ENCODE data around the gene CCNI.
"Not testable (repeated sequence)": the region's sequence is repeated elsewhere in the genome, so short reads cannot be mapped to it uniquely, and the experiment has no call there.

Gene CCNI

DNA sequence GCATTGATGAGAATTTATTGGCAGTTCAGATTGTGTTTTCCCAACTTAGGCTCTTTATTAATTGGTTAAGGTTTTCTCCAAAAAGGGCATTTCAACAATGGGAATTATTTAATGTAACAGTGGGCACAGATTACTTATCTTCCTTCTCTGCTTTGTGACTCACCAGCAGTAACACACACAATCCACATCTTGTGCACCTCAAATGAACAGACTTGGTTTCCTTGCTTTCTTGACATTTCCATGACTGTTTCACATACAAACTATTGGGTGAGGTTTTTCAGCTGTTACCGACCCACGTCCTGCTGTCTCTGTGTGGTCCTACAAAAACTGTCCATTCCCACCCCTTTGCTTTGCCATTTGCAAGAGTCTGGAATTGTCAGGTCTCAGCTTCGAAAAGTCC is 38.1 kb downstream of the CCNI start:
- DNase-seq: no peak

DNA sequence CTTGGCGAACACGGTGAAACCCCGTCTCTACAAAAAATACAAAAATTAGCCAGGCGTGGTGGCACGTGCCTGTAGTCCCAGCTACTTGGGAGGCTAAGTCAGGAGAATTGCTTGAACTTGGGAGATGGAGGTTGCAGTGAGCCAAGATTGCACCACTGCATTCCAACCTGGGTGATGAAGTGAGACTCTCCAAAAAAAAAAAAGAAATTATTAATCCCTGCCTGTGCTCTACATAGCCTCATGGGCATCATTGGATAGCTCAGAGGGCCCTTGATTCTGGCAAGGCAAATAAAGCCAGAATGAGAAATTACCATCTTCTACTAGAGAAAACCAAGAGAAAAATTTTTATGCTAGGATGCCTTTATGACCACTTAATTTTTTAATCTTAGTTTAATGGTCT is 38.6 kb downstream of the CCNI start:
- not testable (repeated sequence) for DNase-seq

DNA sequence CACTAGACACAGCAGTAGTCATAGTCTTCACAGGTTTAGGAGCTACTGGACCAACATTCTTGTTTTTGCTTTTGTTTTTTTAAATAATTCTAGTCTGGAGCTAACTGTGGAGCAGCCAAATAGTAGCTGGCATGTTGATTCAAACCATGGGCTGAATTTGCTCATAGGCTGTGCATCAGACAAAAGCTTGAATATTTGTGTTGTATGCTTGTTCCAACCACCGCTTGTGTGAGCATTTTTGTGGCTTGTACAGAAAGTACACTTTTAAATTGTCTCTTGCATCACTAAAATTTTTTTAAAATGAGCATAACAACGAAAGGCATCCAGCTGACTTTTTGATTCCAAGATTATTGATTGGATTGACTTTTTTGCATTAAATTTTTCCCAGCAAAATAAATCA is 39.6 kb downstream of the CCNI start:
- DNase-seq: no peak

DNA sequence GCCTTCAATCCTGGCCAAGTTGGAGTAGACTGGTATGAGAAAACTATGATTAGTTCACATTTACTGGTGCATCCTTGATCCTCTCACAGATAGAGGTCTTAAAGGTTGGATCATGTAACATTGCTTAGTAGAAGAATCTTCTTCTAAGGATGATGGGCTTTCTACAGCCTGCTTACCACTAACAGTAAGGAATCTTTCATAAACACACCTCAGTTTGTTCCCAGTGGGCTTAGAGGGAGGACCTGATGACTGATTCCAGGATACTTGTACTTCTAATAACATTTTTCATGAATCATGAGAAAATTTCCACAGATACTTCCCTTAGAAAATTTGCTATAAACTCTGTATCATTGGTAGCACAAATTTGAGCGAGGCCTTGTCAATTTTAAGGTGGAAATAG is 40.6 kb downstream of the CCNI start:
- DNase-seq: no peak

DNA sequence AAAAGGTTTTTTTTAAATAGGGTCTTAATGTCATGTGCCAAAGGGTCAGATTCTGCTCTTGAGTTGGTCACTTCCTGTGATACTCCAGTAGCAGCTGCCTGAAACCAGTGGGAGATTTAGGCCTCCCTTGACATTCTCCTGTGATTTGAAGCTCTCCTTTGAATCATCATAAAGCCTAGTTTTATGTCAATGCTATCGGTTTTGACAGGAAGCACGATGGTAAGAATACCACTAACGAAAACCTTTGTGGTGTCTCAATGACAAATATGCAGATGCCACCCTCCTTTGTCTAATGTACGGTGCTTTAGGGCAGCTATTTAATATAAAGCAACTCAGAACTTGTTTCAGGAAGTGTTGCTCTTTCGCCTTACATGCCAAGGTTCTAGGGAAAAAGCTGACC is 44.2 kb downstream of the CCNI start:
- no peak for DNase-seq

DNA sequence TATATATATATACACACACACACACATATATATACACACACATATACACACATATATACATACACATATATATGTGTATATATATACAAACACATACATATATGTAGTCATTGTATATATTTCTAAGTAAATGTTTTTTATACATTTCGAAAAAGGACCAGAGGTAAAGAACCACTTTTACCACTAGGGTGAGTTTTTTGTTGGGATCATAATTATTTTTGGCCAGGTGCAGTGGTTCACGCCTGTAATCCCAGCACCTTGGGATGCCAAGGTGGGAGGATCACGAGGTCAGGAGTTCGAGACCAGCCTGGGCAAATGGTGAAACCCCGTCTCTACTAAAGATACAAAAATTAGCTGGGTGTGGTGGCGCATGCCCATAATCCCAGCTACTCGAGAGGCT is 46.0 kb downstream of the CCNI start:
- DNase-seq: not testable (repeated sequence)

DNA sequence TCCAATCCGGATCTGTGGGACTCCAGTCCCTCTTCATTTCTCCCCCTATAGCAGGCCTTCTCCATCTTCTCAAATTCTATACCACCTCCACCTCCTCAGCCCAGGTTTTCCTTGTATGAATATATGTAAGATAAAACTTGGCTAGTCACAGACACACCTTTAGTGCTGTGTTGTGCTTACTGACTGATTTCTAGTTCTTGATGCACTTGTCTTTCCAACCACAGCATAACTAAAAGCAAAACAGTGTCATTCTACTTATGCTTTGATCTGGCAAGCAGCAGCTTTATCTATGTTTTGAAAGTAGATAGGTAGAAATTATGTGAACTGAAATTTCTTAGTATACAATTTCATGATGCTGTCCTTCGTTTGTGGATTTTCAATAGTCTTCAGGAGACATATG is 47.5 kb downstream of the CCNI start:
- DNase-seq: no peak

DNA sequence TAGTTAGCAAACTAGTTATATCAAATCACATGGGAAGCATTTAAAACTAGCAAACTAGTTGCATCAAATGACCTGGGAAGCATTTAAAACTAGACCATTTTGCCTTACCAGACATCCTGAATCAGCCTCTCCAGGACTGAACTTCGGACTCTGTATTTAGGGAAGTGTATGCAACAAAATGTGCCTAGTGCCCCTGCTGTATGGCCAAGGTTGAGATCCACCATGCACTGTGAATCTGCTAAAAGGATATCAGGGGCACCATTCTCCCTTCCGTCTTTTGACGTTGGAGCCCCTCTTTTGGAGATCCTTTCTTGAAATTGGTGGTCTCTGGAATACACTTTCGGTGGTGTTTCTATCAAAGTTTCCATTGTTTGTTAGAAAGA is 49.5 kb downstream of the CCNI start:
- no peak for DNase-seq

DNA sequence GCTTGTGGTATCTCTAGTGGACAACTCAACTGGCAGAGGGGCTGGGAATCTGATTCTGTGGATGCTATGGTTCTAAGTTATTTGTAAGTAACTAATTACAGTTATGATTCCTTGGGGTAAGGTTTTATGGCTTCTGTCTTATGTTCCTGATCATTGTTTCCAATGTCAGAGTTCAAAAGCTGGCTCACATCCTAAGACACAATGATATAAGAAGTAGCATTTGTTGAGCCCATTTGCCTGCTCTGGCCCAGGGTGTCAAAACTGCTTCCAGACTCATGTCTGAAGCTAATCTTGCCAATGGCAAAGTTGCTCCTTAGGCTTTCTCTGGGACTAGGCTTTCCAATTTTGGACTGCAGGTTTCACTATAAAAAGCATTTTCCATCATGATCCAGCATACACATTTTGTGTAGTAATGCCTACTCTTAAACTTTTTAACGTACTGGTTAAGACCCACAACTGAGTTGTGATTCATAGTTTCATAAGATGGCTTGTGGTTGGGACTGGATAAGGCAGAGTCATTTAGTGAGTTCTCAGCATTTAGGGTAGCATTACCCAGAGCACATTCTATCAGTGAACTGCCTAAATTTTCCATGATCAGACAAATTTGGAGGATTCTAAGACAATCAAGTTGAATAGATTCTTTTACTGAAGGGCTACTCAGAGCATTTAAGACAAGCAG is 50.0 kb downstream of the CCNI start:
- DNase-seq: no peak

DNA sequence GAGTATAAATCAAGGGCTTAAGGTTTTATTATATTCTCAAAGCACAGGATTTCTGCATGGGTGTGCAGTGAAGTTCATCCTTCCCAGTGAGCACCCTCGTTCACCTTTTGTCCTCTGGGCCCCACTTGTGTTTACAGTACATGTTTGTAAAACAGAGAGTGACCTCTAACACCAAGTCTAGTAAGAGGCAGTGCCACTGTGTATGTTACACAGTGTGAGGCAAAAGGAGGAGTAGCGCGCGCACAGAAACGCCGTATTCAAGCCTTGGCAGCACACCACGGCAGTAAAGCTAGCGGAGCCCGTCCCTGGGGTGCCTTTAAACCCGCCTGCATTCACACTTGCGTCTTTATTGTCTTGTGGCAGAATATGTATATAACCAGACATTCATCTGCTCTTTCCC is 51.9 kb downstream of the CCNI start:
- no peak for DNase-seq

DNA sequence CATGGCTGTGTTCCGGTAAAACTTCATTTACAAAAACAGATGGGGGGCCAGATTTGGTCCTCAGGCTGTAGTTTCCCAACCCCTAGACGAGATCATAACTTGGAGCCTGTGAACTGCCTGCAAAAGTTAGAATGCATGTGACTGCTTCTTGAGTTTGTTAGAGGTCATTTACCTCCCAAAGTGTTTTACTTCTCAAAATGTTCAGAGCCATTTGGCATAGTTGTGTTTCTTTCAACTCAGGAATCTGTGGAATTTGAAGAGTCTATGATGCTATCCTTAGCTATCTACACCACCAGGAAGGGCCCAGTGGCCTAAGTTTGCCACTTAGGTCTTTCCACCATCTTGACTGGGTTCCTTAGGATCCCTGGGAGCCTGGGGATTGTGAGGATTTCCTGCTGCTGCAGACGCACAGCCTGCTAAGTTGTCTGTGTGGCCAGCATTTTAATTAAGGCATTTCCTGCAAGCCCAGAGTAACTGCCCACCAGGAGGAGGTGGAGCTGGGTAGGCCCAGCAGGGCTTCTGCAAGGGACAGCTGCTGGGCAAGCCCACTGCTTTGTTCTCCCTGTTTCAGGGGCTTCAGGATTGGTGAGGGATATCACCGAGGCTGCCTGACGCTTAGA is 53.1 kb downstream of the CCNI start:
- no peak for DNase-seq

DNA sequence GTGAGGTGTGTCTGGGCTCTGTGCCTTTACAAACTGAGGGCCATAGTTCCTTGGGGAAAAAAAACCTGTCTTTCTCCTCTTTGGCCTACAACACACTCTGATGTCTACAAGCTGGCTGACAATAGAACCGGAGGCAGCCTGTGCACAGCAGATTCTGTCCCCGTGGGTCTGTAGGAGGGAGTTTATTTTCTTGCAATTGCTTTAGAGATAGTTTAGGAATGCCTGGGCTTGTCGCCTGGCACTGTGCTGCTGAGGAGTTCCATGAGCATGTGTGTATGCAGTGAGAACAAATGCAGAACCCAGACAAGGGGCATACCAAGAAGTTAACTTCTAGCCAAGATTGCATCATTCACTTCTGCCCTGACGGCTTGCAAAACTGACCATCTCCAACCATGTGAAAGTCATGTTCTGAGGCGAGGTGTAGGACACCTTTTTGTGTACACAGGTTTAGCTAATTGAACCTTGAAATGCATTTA is 54.1 kb downstream of the CCNI start:
- no peak for DNase-seq

DNA sequence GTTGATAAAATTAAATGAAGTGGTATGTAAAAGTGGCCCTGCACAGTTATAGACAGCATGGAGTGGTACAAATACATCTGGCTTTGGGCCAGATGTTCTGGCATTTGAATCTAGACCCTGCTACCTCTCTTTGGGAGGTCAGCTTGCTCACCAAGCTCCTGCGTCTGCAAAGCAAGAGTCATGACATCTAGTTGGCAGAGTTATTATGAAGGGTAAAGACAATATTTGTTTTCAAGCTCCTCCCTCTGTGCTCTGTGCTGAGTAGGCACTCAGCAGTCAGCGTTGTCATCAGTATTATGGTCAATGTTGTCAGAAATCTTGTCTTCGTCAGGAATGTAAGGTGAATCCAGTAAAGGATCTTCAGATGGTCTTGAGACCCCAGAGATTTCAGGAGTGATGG is 55.8 kb downstream of the CCNI start:
- DNase-seq: no peak

DNA sequence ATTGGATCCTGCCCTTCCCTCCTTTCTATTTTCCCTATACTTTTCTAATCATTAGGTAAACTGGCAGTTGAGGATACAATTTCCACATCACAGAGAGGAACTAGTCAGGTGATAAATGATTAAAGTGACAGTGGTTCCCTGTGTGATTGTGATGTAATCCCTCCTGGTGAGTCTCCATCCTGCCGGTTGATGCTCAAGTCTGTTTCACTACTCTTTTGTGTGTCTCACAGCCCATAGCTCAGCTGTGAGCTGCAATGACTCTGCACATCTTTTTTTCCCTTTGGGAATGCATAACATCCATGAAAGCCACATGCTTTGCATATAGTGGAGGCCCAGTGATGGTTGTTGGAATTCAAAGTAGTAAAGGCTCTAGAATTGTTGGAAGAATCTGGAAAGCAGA is 60.4 kb downstream of the CCNI start:
- no peak for DNase-seq

DNA sequence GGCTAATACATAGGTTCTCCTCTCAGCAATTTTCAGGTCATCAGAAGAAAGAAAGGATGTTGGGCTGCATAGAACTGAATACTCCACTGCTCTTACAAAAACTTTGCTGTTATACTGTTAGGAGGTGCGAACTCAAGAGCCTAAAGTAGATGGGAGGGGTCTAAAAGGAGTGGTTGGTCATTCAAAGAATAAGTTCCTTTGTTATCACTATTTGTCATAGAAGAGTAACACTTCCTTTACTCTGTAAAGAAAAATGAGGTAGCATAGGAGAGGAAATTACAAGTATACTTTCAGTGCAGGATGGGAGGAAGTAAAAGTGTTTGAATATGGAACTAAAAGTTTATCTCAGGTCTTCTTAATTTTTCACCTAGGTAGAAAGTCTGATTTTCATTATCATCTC is 61.5 kb downstream of the CCNI start:
- DNase-seq: no peak

DNA sequence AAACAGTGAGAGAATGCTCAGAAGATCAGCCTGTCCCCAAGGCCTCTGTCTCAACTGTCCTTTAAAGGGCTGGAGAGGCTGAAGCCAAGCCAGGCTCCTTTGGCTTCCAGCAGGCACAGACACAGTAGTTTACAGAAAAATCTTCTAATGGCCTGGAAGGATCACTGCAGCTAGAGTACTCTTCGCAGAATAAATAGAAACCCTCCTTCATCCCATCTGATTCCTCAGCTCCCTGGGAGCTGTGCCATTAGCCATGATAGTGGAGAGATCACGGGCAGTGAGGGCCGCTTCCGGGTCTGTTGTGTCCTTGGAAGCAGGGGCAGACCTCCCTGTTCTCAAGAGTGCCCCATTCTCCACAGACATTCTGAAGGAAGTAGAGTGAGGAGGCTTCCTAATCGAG is 63.1 kb downstream of the CCNI start:
- no peak for DNase-seq

DNA sequence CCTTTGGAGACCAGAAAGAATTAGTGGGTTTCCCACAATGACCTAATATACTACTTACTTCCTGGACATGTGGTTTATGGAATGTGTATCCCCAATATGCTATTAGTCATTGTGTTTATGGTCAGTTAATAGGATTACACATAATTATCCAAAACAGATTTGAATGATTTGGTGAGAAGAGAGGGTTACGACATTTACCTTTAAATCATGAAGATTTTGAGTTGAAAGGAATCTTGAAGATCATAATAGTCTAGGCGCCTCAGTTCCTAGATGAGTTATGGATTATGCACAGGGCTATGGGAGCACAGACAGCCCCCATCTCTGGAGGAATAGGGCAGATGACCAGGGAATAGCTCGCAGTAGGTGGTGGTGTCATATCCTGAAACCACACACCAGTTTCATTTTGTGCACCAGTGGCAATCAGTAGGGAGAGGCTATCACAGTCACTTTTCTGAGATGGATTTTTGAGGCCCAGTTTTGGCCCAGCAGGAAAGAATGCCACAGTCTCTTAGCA is 64.9 kb downstream of the CCNI start:
- DNase-seq: no peak

DNA sequence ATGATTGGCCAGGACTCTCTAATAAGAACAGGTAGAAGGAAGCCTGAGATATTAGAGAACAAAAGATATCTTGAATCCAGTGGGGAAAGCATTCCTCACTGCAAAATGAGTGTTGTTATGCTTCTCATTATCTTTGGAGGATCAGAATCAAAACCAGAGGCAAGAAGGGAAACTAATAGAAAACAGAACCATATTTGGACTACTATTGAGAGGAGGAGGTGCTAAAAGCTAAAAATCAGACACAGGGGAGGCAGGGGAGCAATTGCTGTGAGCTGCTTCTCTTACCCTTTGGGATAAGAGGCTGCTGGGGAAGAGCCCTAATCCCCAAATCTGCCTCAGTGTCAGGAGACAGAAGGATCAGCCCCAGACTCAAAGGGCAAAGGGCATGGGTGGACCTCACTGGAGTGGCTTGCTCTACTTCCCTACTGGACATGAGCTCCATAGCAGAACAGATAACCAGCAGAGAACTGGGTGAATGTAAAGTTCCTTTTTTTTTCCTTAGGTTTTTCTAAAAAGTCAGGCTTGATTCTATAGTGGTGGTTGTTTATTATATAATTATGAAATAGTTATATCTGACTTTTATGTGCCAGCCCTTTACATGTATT is 66.2 kb downstream of the CCNI start:
- DNase-seq: no peak

DNA sequence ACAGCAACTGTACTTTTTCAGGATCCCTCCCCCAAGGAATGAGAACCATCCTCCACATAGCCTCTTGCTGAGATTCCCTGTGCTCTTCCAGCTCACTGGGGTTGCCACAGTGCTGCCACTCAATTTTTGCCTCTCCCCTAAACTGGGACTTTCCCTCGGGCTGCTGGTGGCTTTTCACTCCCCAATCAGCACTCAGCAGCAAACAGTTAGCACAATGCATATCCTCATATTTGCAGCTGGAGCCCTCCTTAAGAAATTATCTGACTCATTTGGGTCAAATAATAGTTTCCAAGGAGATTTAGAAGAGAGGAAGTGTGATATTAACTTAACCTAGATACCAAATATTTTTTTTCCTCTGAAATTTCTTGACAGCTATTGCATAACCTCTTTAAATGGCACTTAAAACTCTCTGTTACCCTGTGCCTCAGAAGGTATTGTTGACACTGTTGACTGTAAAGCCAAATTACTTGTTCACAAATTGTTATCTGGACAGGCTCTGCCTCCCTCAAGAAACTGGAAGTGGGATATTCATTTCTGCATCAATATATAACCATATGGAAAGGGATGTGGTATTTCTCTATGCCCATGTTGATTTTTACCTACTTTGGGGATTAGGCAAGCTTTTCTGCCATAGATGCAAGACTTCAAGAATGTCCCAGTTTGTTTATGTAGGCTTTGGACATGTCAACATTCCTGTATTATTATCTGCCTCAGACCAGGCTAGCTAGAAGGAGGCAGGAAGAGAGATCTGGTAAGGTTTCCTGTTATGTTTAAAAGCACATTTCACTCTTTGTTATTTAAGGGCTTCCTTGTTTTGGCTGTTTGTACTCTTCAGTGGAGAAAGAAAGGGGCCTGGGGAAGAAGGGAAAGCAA is 68.2 kb downstream of the CCNI start:
- DNase-seq: no peak

DNA sequence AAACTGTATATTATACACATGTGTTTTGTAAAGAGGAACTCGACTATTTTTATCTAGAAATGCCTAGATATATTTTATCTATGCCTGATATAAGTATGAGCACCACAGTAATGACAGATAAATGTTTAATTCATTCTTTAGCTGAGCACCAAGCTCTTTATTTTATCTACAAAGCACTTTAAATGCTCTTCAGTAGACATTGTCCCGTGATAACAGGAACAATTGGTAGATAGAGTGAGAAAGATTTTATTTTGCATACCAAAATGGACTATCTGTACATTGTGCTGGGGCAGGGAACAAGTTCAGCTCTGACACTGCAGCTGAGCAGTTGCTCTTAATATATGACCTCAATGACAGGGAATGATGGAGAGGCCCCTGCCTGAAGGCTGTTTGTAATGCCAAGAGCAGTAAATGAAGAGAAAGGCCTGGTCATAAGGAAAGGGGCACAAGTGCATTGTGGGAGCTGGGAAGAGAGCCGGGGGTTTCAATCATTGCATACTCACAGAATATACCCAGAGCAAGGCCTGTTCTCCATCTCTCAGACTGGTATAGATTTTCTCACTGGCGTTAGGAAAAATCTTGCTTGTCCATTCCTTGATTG is 68.9 kb downstream of the CCNI start:
- no peak for DNase-seq

DNA sequence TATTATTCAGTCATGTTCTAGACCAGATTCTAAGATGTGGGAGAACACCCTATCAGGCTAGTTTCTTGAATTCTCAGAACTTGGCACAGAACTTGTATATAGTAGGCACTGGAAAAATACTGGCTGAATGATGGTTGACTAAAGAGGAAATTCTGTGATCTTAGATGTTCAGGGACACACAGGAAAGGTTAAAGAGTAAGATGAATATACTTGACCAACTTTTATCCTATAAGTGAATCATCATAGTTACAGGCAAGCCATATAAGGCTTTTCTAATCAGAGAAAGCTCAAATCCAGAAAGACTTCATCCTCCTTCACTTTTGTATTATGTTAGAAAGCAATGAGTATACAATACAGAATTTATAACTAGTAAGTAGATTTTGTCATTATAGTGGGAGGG is 72.4 kb downstream of the CCNI start:
- no peak for DNase-seq

DNA sequence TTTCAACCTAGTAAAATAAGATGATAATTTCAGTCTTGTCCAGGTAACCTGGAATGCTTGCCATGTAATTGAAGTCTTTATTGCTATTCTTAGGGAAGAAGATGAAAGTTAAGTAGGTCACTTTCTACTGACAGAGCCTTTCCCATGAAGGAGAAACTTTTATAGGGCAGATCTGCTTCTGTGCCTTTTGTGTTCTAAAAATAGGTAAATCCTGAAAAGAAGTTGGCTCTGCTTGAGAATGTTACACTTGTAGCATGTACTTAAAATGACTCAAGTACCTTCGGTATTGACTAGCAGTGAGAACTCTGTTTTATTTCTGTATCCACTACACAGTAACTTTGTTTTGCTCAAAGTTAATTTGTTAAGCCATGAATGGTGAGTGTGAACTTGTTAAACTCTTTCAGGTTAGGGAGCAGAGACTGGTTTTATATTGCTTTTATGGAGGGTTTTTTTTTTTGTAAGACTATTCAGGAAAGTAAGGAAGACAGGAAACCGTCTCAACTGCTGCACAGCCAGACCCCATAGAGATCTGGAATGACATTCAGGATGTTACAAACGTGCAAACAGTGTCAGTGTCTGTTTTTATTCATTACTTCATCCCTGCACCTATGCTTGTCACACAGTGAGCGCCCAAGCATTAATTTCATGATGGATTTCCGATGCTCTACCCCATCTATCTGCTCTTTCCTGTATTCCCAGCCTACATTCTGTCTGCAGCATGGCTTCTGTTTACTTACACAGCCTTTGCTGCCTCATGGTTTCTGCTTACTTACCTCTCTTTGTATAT is 73.3 kb downstream of the CCNI start:
- no peak for DNase-seq
